HepG2 (cell line): ENCODE measurements around the gene RPL18. TPM values are rescaled to one million over a fixed set of nuclear protein-coding genes. Genes with fewer than 3 reads are reported as not detected.

ENCODE experiments used
- AGO2 ChIP-seq: fragments of 200-400 bp; formaldehyde crosslinking; optimal IDR thresholded peaks from 2 replicates; pipeline ENCODE3; 2017; ENCODE audit warnings: mild to moderate bottlenecking, low read depth, low read length, moderate library complexity
- CREB1 ChIP-seq, 2 experiments: fragments of 450-650 bp in 1 of 2; IDR thresholded peaks; 2 replicates each; pipeline ENCODE4 v1.6.1; 2016 to 2017; ENCODE audit warnings: control low read depth in 1 of 2, mild to moderate bottlenecking in 1 of 2, missing compliant biosample characterization in 1 of 2, missing genetic modification characterization in 1 of 2
- FOXO4 ChIP-seq: sonication (generic); formaldehyde crosslinking; conservative IDR thresholded peaks from 2 replicates; pipeline ENCODE4 v1.8.1; 2023; ENCODE audit warnings: missing genetic modification reagents
- FOXP4 ChIP-seq: sonication (generic); formaldehyde crosslinking; IDR thresholded peaks from 2 replicates; pipeline ENCODE4 v1.4.0; 2020; ENCODE audit warnings: missing genetic modification reagents
- HOXA3 ChIP-seq: sonication (generic); formaldehyde crosslinking; IDR thresholded peaks from 2 replicates; pipeline ENCODE4 v1.5.0; 2020; ENCODE audit warnings: missing genetic modification reagents
- JUNB ChIP-seq: sonication (generic); formaldehyde crosslinking; IDR thresholded peaks from 2 replicates; pipeline ENCODE4 v1.8.0; 2022; ENCODE audit warnings: missing genetic modification reagents, mild to moderate bottlenecking, borderline replicate concordance
- MBD4 ChIP-seq: IDR thresholded peaks from 2 replicates; pipeline ENCODE4 v1.6.1; 2012; ENCODE audit warnings: low read length, inconsistent platforms, borderline replicate concordance
- NR3C1 ChIP-seq: sonication (generic); formaldehyde crosslinking; IDR thresholded peaks from 2 replicates; pipeline ENCODE4 v1.4.0; 2020; ENCODE audit warnings: missing genetic modification reagents
- PTBP1 ChIP-seq: fragments of 200-400 bp; formaldehyde crosslinking; IDR thresholded peaks from 2 replicates; pipeline ENCODE4 v1.6.1; 2018; ENCODE audit warnings: low read length, low read depth; ENCODE audit not compliant: poor library complexity, severe bottlenecking
- RFXAP ChIP-seq: sonication (generic); formaldehyde crosslinking; IDR thresholded peaks from 2 replicates; pipeline ENCODE4 v1.4.0; 2020; ENCODE audit warnings: missing genetic modification reagents, borderline replicate concordance
- SMAD9 ChIP-seq: sonication (generic); formaldehyde crosslinking; IDR thresholded peaks from 2 replicates; pipeline ENCODE4 v1.5.1; 2020; ENCODE audit warnings: mild to moderate bottlenecking, missing genetic modification reagents
- SP1 ChIP-seq, 2 experiments: fragments of 450-650 bp in 1 of 2; sonication (generic) in 1 of 2; formaldehyde crosslinking in 1 of 2; IDR thresholded peaks; 2 replicates each; pipeline versions ENCODE4 v1.4.0 to v1.6.1; 2016 to 2020; ENCODE audit warnings: missing genetic modification reagents in 1 of 2
- SP2 ChIP-seq: sonication (generic); formaldehyde crosslinking; IDR thresholded peaks from 2 replicates; pipeline ENCODE4 v1.5.1; 2020; ENCODE audit warnings: mild to moderate bottlenecking, missing genetic modification reagents
- THAP11 ChIP-seq: IDR thresholded peaks from 2 replicates; pipeline ENCODE4 v1.6.1; 2016; ENCODE audit warnings: missing biosample characterization, missing genetic modification reagents
- ZBTB7A ChIP-seq: sonication (generic); formaldehyde crosslinking; IDR thresholded peaks from 2 replicates; pipeline ENCODE4 v1.8.0; 2022; ENCODE audit warnings: mild to moderate bottlenecking, missing genetic modification reagents
- ZFX ChIP-seq: sonication (generic); formaldehyde crosslinking; IDR thresholded peaks from 2 replicates; pipeline ENCODE4 v1.4.0; 2020; ENCODE audit warnings: mild to moderate bottlenecking, low read depth, missing genetic modification reagents, moderate library complexity
- ZHX1 ChIP-seq: sonication (generic); formaldehyde crosslinking; IDR thresholded peaks from 2 replicates; pipeline ENCODE4 v1.8.1; 2022; ENCODE audit warnings: low read depth, mild to moderate bottlenecking, missing genetic modification reagents
- ZNF263 ChIP-seq: sonication (generic); formaldehyde crosslinking; IDR thresholded peaks from 2 replicates; pipeline ENCODE4 v1.4.0; 2020; ENCODE audit warnings: missing genetic modification reagents
- ZNF3 ChIP-seq: IDR thresholded peaks from 2 replicates; pipeline ENCODE4 v1.7.0; 2017; ENCODE audit warnings: inconsistent platforms
- ZNF577 ChIP-seq: sonication (generic); formaldehyde crosslinking; IDR thresholded peaks from 2 replicates; pipeline ENCODE4 v1.4.0; 2020; ENCODE audit warnings: mild to moderate bottlenecking, low read depth, missing genetic modification reagents, borderline replicate concordance
- ZNF639 ChIP-seq: conservative IDR thresholded peaks from 2 replicates; pipeline ENCODE4 v1.6.1; 2018; ENCODE audit warnings: missing genetic modification reagents
- ZNF781 ChIP-seq: sonication (generic); formaldehyde crosslinking; IDR thresholded peaks from 2 replicates; pipeline ENCODE4 v1.5.1; 2020; ENCODE audit warnings: borderline replicate concordance, mild to moderate bottlenecking, missing genetic modification reagents; ENCODE audit errors: not compliant biosample characterization
- ZNF883 ChIP-seq: sonication (generic); formaldehyde crosslinking; IDR thresholded peaks from 2 replicates; pipeline ENCODE4 v1.5.1; 2020; ENCODE audit warnings: mild to moderate bottlenecking, missing genetic modification reagents; ENCODE audit errors: not compliant biosample characterization
- polyA plus RNA-seq, 8 experiments: library from polyadenylated mRNA; depleted of rRNA in 3 of 8; stranded (reverse) in 7 of 8; unstranded in 1 of 8; fragments of >200 nt; fragmentation: Illumina TruSeq in 4 of 8; extraction: Trizol in 4 of 8; gene quantifications; 2 replicates each; pipeline versions ENCODE4 v1.2.1 to v1.2.3, GENCODE V29; 2011 to 2016; ENCODE audit warnings: low read depth in 4 of 8, missing spikeins in 1 of 8, mixed read lengths in 1 of 8; ENCODE audit not compliant: insufficient read depth in 1 of 8
- total RNA-seq, 5 experiments: library from RNA; depleted of rRNA; stranded (reverse); fragments of >200 nt; fragmentation: Illumina TruSeq; extraction: Trizol; gene quantifications; 2 replicates each; pipeline ENCODE4 v1.2.3, GENCODE V29; 2016; ENCODE audit warnings: low read depth in 1 of 5

RPL18 gene
- total and polyA plus RNA-seq, 2 of the 13 experiments (the other 11 are each of a cell fraction or from before 2014, with no cell fraction given) = 1,485 to 1,639 TPM

- peak; percentile 96 for TF ChIP-seq ZHX1 (CRISPR knock-in tag)
- no peak for TF ChIP-seq ZNF883 (CRISPR knock-in tag)
- TF ChIP-seq ZFX (CRISPR knock-in tag) = peak; percentile 72
- no peak for TF ChIP-seq FOXO4 (CRISPR knock-in tag)
- no peak for TF ChIP-seq NR3C1 (CRISPR knock-in tag)
- TF ChIP-seq ZNF263 (CRISPR knock-in tag) = 0 out of 2 replicates have a peak, but pooled peaks have one; percentile 31
- TF ChIP-seq AGO2 = peak; percentile 35
- TF ChIP-seq ZBTB7A (CRISPR knock-in tag) = no peak
- TF ChIP-seq RFXAP (CRISPR knock-in tag) = peak; percentile 59; the same call in 1 of the 2 replicates
- TF ChIP-seq SP2 (CRISPR knock-in tag) = peak; percentile 76
- TF ChIP-seq PTBP1 = no peak
- TF ChIP-seq MBD4 = no peak
- TF ChIP-seq HOXA3 (CRISPR knock-in tag) = peak; percentile 98
- TF ChIP-seq SP1 (IDR thresholded peaks at IDR 0.05) = no peak
- TF ChIP-seq SP1 (CRISPR knock-in tag; IDR thresholded peaks at IDR 0.05) = peak; percentile 51; the same call in 1 of the 2 replicates
- TF ChIP-seq ZNF3 = no peak
- TF ChIP-seq FOXP4 (CRISPR knock-in tag) = no peak
- TF ChIP-seq SMAD9 = no peak
- TF ChIP-seq ZNF781 (CRISPR knock-in tag) = no peak
- no peak for TF ChIP-seq ZNF577 (CRISPR knock-in tag)
- peak; percentile 87 for TF ChIP-seq THAP11 (CRISPR knock-in tag)
- no peak for TF ChIP-seq ZNF639 (CRISPR knock-in tag)
- peak; percentile 71; the same call in 1 of the 2 replicates for TF ChIP-seq CREB1 (IDR thresholded peaks at IDR 0.05)
- peak; percentile 76 for TF ChIP-seq CREB1 (CRISPR knock-in tag; IDR thresholded peaks at IDR 0.05)
- no peak for TF ChIP-seq JUNB (CRISPR knock-in tag)
Observed at GRCh38 chr19:48624067-48624594, 5.2 kb upstream of the RPL18 start (continued).
